ENCODE results near the gene PPARD. TPM values are rescaled to one million over a fixed set of nuclear protein-coding genes. Genes with fewer than 3 reads are reported as not detected.
A peak's percentile ranks its signal among the peaks of the same experiment; 100 is the strongest.

PPARD gene
- total and polyA plus RNA-seq, 2 of the 13 experiments (the other 11 are each of a cell fraction or from before 2014, with no cell fraction given): 6.1 to 13.3 TPM

DNA sequence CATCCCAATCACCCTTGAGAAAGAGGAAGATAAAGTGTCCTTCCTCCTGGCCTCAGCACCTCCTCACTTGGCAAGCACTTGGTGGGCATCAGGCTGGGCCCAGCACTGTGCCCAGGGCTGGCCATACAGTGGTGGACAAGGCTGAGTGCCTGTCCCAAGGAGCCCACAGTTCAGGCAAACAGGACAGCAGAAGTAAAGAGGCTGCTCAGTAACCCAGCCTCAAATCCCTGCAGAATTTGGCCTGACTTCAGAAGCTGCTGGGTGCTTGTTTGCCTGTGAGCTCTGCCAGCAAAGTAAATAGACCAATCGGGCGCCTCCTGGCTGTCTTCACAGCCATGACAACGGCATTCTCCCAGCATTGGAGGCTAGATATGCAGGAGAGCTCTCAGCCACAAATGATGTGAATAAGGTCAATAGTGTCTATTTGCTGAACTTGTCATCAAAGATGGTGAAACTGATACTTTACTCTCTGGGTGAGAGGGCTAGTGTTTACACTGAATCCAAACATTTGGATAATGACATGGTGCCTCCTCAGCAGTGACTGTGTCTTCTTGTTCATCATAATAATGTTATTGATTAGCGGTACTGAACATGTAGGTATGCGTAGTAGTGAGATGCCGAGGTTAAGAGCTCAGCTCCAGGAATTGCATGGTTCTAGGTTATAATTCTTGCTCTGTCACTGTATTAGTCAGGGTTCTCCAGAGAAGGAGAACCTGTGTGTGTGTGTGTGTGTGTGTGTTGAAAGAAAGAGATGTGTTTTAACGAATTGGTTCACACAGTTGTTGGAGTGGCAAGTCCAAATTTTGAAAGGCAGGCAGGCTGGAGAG, 72.9 kb downstream of the PPARD start (continued):
- TF ChIP-seq ZNF232 (CRISPR knock-in tag; IDR thresholded peaks at IDR 0.05; ENCODE audit: borderline replicate concordance) (peak; percentile 26; the same call in 1 of the 2 replicates), NFYB (CRISPR knock-in tag; IDR thresholded peaks at IDR 0.05) (0 out of 2 replicates have a peak, but pooled peaks have one; percentile 30), DR1 (CRISPR knock-in tag; IDR thresholded peaks at IDR 0.05) (peak; percentile 54; the same call in 1 of the 2 replicates), MXD4 (CRISPR knock-in tag; IDR thresholded peaks at IDR 0.05) (peak; percentile 79; the same call in 1 of the 2 replicates), ZMYM3 (CRISPR knock-in tag; IDR thresholded peaks at IDR 0.05) (peak; percentile 15; the same call in 1 of the 2 replicates), PITX1 (CRISPR knock-in tag; IDR thresholded peaks at IDR 0.05) (peak; percentile 78; the same call in 1 of the 2 replicates), ZNF589 (CRISPR knock-in tag; conservative IDR thresholded peaks at IDR 0.05) (peak; percentile 75; the same call in 1 of the 2 replicates), YEATS2 (CRISPR knock-in tag; IDR thresholded peaks at IDR 0.05; ENCODE audit: borderline replicate concordance) (peak; percentile 80; the same call in 1 of the 2 replicates), EP300 (IDR thresholded peaks at IDR 0.05; ENCODE audit: low read depth in 2 of 2, low read length in 2 of 2) (peak; percentile 36 to 91; a peak in 3 of 4 replicates), EP300 (CRISPR knock-in tag; IDR thresholded peaks at IDR 0.05; ENCODE audit: borderline replicate concordance) (peak; percentile 87)
- TF ChIP-seq, protein P1, sequence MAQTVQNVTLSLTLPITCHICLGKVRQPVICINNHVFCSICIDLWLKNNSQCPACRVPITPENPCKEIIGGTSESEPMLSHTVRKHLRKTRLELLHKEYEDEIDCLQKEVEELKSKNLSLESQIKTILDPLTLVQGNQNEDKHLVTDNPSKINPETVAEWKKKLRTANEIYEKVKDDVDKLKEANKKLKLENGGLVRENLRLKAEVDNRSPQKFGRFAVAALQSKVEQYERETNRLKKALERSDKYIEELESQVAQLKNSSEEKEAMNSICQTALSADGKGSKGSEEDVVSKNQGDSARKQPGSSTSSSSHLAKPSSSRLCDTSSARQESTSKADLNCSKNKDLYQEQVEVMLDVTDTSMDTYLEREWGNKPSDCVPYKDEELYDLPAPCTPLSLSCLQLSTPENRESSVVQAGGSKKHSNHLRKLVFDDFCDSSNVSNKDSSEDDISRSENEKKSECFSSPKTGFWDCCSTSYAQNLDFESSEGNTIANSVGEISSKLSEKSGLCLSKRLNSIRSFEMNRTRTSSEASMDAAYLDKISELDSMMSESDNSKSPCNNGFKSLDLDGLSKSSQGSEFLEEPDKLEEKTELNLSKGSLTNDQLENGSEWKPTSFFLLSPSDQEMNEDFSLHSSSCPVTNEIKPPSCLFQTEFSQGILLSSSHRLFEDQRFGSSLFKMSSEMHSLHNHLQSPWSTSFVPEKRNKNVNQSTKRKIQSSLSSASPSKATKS (CRISPR knock-in tag; IDR thresholded peaks at IDR 0.05): no peak
- TF ChIP-seq, protein P2, sequence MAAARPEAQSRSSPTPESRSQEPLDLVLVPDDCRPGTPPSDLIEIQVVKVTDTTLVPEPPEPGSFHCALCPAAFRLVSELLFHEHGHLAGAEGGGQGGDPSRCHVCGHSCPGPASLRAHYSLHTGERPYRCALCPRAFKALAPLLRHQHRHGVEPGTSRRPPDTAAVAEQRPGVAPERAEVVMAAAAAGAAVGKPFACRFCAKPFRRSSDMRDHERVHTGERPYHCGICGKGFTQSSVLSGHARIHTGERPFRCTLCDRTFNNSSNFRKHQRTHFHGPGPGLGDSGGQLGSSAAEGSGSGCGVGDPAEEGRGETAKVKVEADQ (CRISPR knock-in tag; IDR thresholded peaks at IDR 0.05; ENCODE audit: borderline replicate concordance): peak; percentile 79
- TF ChIP-seq, protein P3, sequence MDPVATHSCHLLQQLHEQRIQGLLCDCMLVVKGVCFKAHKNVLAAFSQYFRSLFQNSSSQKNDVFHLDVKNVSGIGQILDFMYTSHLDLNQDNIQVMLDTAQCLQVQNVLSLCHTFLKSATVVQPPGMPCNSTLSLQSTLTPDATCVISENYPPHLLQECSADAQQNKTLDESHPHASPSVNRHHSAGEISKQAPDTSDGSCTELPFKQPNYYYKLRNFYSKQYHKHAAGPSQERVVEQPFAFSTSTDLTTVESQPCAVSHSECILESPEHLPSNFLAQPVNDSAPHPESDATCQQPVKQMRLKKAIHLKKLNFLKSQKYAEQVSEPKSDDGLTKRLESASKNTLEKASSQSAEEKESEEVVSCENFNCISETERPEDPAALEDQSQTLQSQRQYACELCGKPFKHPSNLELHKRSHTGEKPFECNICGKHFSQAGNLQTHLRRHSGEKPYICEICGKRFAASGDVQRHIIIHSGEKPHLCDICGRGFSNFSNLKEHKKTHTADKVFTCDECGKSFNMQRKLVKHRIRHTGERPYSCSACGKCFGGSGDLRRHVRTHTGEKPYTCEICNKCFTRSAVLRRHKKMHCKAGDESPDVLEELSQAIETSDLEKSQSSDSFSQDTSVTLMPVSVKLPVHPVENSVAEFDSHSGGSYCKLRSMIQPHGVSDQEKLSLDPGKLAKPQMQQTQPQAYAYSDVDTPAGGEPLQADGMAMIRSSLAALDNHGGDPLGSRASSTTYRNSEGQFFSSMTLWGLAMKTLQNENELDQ (CRISPR knock-in tag; IDR thresholded peaks at IDR 0.05; ENCODE audit: borderline replicate concordance): no peak
- TF ChIP-seq, protein P4, sequence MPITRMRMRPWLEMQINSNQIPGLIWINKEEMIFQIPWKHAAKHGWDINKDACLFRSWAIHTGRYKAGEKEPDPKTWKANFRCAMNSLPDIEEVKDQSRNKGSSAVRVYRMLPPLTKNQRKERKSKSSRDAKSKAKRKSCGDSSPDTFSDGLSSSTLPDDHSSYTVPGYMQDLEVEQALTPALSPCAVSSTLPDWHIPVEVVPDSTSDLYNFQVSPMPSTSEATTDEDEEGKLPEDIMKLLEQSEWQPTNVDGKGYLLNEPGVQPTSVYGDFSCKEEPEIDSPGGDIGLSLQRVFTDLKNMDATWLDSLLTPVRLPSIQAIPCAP (CRISPR knock-in tag; IDR thresholded peaks at IDR 0.05; ENCODE audit: low read depth): no peak
- TF ChIP-seq, protein P5, sequence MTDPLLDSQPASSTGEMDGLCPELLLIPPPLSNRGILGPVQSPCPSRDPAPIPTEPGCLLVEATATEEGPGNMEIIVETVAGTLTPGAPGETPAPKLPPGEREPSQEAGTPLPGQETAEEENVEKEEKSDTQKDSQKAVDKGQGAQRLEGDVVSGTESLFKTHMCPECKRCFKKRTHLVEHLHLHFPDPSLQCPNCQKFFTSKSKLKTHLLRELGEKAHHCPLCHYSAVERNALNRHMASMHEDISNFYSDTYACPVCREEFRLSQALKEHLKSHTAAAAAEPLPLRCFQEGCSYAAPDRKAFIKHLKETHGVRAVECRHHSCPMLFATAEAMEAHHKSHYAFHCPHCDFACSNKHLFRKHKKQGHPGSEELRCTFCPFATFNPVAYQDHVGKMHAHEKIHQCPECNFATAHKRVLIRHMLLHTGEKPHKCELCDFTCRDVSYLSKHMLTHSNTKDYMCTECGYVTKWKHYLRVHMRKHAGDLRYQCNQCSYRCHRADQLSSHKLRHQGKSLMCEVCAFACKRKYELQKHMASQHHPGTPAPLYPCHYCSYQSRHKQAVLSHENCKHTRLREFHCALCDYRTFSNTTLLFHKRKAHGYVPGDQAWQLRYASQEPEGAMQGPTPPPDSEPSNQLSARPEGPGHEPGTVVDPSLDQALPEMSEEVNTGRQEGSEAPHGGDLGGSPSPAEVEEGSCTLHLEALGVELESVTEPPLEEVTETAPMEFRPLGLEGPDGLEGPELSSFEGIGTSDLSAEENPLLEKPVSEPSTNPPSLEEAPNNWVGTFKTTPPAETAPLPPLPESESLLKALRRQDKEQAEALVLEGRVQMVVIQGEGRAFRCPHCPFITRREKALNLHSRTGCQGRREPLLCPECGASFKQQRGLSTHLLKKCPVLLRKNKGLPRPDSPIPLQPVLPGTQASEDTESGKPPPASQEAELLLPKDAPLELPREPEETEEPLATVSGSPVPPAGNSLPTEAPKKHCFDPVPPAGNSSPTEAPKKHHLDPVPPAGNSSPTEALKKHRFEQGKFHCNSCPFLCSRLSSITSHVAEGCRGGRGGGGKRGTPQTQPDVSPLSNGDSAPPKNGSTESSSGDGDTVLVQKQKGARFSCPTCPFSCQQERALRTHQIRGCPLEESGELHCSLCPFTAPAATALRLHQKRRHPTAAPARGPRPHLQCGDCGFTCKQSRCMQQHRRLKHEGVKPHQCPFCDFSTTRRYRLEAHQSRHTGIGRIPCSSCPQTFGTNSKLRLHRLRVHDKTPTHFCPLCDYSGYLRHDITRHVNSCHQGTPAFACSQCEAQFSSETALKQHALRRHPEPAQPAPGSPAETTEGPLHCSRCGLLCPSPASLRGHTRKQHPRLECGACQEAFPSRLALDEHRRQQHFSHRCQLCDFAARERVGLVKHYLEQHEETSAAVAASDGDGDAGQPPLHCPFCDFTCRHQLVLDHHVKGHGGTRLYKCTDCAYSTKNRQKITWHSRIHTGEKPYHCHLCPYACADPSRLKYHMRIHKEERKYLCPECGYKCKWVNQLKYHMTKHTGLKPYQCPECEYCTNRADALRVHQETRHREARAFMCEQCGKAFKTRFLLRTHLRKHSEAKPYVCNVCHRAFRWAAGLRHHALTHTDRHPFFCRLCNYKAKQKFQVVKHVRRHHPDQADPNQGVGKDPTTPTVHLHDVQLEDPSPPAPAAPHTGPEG (CRISPR knock-in tag; IDR thresholded peaks at IDR 0.05): no peak

All from HepG2 (cell line).